ENCODE results near the gene LRRC8D.

The LRRC8D gene

GRCh38 chr1:89871768-89872473, 51.1 kb downstream of the LRRC8D start:
- no peak for TF ChIP-seq CTCF (conservative IDR thresholded peaks at IDR 0.05; ENCODE audit: low read depth, low read length)
- no peak overlapping the region for H3K4me3 ChIP-seq (ENCODE audit: low read length)
- DNase-seq (ENCODE audit: low read depth): no peak

- no peak for DNase-seq (ENCODE audit: low read depth)
- TF ChIP-seq CTCF (conservative IDR thresholded peaks at IDR 0.05; ENCODE audit: low read depth, low read length): no peak
- H3K4me3 ChIP-seq (ENCODE audit: low read length): no peak overlapping the region
Observed at GRCh38 chr1:89872567-89872966, 51.7 kb downstream of the LRRC8D start.

GRCh38 chr1:89873288-89873687, 52.5 kb downstream of the LRRC8D start:
- TF ChIP-seq CTCF (conservative IDR thresholded peaks at IDR 0.05; ENCODE audit: low read depth, low read length): no peak
- DNase-seq (ENCODE audit: low read depth): no peak
- no peak overlapping the region for H3K4me3 ChIP-seq (ENCODE audit: low read length)

GRCh38 chr1:89873770-89874169, 52.9 kb downstream of the LRRC8D start:
- no peak for TF ChIP-seq CTCF (conservative IDR thresholded peaks at IDR 0.05; ENCODE audit: low read depth, low read length)
- H3K4me3 ChIP-seq (ENCODE audit: low read length): no peak overlapping the region
- peak; percentile 70 for DNase-seq (ENCODE audit: low read depth)

- DNase-seq (ENCODE audit: low read depth): no peak
- TF ChIP-seq CTCF (conservative IDR thresholded peaks at IDR 0.05; ENCODE audit: low read depth, low read length): no peak
- H3K4me3 ChIP-seq (ENCODE audit: low read length): no peak overlapping the region
Observed at GRCh38 chr1:89876463-89876862, 55.6 kb downstream of the LRRC8D start.

- no peak overlapping the region for H3K4me3 ChIP-seq (ENCODE audit: low read length)
- TF ChIP-seq CTCF (conservative IDR thresholded peaks at IDR 0.05; ENCODE audit: low read depth, low read length): no peak
- DNase-seq (ENCODE audit: low read depth): no peak
Observed at GRCh38 chr1:89877756-89878155, 56.9 kb downstream of the LRRC8D start.

GRCh38 chr1:89878256-89878655, 57.4 kb downstream of the LRRC8D start:
- no peak for TF ChIP-seq CTCF (conservative IDR thresholded peaks at IDR 0.05; ENCODE audit: low read depth, low read length)
- DNase-seq (ENCODE audit: low read depth): no peak
- no peak overlapping the region for H3K4me3 ChIP-seq (ENCODE audit: low read length)
